HG03469 (cell line): ENCODE measurements around the gene PTPN1.
"Not testable (repeated sequence)": the region's sequence is repeated elsewhere in the genome, so short reads cannot be mapped to it uniquely, and the experiment has no call there.

Experiments
- ATAC-seq: cut with Tn5 transposase; IDR thresholded peaks from one replicate; pipeline ENCODE4 v1.9.1; 2021; ENCODE audit warnings: mild to moderate bottlenecking, moderate library complexity, moderate number of reproducible peaks; ENCODE audit not compliant: unreplicated experiment

The PTPN1 gene

GRCh38 chr20:50552979-50553378 is 42.8 kb downstream of the PTPN1 start:
- no peak for ATAC-seq

GRCh38 chr20:50554694-50555579 is 44.8 kb downstream of the PTPN1 start:
- no peak for ATAC-seq

- ATAC-seq: no peak
These were observed 45.5 kb downstream of the PTPN1 start for GRCh38 chr20:50555662-50556061.

GRCh38 chr20:50557549-50558134 is 47.5 kb downstream of the PTPN1 start:
- no peak for ATAC-seq

- no peak for ATAC-seq
These were observed 48.3 kb downstream of the PTPN1 start for GRCh38 chr20:50558483-50558925.

GRCh38 chr20:50559149-50559548 is 49.0 kb downstream of the PTPN1 start:
- no peak for ATAC-seq

- ATAC-seq: no peak
These were observed 49.9 kb downstream of the PTPN1 start for GRCh38 chr20:50559856-50560638.

GRCh38 chr20:50560867-50561266 is 50.7 kb downstream of the PTPN1 start:
- no peak for ATAC-seq

- ATAC-seq: no peak
These were observed 51.3 kb downstream of the PTPN1 start for GRCh38 chr20:50561379-50562078.

GRCh38 chr20:50562262-50562701 is 52.1 kb downstream of the PTPN1 start:
- no peak for ATAC-seq

GRCh38 chr20:50563133-50563944 is 53.2 kb downstream of the PTPN1 start:
- no peak for ATAC-seq

GRCh38 chr20:50565383-50565782 is 55.2 kb downstream of the PTPN1 start:
- ATAC-seq: no peak

GRCh38 chr20:50565871-50566270 is 55.7 kb downstream of the PTPN1 start:
- ATAC-seq: no peak

GRCh38 chr20:50567860-50568548 is 57.8 kb downstream of the PTPN1 start:
- ATAC-seq: no peak

GRCh38 chr20:50568549-50568942 is 58.4 kb downstream of the PTPN1 start:
- ATAC-seq: no peak

- ATAC-seq: not testable (repeated sequence)
These were observed 59.3 kb downstream of the PTPN1 start for GRCh38 chr20:50569487-50569863.

- ATAC-seq: peak; percentile 47
These were observed 60.0 kb downstream of the PTPN1 start for GRCh38 chr20:50569864-50570836.

GRCh38 chr20:50571466-50571865 is 61.3 kb downstream of the PTPN1 start:
- no peak for ATAC-seq
